Putamen (tissue), 1 donor: ENCODE measurements around the gene CALN1.

Experiments
- DNase-seq: peaks from one replicate; pipeline ENCODE4 v3.0.0-alpha.2; 2016; ENCODE audit warnings: low spot score

The CALN1 gene

DNA sequence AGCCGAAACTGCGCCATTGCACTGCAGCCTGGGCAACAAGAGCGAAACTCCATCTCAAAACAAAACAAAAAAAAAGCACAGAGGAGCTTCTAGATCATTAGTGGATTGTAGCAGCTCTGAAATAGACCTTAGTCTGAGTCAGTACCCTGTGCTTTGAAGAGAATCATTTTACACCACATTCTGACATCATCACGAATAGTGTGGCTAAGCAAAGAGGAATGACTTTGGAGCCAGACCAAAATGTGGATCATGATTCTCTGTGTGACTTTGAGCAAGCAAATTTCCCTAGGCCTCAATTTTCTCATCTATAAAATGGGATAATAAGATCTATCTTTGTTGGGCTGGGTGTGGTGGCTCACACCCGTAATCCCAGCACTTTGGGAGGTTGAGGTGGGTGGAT, 618.9 kb downstream of the CALN1 start:
- DNase-seq: no peak

DNA sequence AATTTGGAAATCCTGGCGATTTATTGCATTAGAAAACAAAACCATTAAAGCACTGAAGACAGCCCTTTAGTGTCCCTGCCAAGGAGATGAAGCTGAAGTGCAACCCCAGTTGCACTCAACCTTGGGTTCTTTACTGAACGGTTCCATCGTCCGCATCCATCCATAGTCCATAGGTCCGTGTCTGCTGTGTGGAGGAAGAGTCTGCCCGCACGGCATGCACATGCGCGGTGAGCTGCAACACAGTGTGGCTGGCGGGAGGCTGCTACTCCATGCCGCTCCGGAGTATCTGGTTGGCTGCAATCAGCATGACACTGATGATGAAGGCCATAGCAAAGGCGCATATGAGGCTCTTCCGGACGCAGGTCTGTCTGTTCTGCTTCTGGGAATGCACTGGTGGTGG, 624.6 kb downstream of the CALN1 start:
- no peak for DNase-seq

DNA sequence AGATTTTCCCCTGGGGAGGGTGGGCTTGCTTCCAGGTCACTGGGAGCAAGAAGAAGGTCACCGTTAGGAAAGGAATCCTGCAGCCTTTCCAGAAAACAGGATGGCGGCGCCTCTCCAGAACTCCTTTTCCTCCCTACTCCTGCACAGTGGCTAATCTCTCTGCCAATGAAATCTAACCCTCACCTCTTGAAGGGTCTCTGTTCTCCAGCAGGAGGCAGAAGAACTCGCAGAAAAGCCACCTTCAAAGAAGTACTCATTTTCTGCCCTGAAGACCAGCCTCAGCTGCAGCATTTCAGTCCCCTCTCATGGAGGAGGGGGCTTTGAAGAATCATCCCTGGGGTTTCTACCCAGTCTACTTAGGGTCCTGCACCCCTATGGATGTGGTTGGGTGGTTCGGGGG, 626.9 kb downstream of the CALN1 start:
- no peak for DNase-seq

DNA sequence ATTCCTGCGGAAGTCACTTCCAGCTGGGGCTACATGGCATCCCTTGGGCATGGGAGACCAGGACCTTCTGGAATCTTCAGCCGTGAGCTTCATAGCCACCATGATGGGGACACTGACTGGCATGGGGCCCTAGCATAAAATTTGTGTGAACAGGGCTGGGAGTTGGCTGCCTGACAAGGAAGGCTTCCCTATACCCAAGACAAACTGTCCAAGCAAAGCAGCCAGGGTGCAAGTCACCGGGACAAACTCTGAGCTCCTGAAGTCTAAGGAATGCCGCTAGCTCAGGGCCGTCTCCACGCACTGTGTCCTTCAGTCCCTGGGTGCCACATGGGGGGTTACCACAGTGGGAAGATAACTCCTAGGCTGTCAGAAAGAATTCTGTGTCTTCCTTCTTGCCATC, 627.4 kb downstream of the CALN1 start:
- no peak for DNase-seq

DNA sequence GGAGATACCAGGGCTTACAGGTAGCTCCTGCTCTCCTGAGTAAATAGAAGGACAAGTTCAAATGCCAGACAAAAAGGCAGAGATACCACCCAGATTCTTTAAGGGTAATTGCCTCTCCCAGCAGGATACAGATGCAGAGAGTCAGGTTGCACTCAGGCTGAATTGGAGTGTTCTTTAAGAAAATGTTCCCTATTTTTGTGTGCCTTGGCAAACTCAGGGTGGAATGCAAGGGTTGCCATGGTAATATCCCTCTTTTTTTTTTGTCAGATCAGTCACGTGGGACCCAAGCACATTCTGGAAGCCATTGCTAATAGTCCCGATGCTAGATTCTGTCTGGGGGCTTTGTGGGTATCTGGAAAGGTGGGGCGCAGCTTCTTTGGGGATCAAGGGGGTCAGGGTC, 628.0 kb downstream of the CALN1 start:
- peak; percentile 36 for DNase-seq

DNA sequence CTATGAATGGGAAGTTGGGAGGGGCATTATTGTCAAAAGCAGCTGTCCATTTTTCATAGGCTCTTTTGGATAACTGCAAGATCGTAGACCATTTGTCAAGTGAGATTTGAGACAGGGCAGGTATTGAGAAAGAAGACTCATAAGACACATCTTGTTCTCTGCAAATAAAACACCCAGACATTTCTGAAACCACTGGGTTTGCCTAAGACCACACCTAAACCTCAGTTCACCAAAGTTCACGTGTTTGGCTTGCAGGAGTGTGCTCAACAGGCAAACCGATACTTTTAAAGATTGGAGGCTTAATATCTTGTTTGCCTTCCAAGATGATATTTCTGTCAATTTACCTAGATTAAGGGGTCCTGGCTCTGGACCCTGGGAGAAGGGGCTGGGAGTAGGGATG, 628.4 kb downstream of the CALN1 start:
- no peak for DNase-seq

DNA sequence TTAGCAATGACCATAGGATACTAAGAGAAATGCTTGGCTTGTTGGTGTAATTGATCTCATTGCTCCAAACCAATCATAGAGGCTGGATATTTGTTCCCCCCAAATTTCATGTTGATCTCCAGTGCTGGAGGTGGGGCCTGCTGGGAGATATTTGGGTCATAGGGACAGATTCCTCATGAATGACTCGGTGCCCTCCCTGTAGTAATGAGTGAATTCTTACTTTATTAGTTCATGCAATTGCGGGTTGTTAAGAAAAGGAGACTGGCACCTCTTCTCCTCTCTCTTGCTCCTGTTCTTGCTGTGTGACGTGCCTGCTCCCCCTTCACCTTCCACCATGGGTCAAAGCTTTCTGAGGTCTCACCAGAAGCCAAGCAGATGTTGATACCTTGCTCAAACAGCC, 630.1 kb downstream of the CALN1 start:
- no peak for DNase-seq

DNA sequence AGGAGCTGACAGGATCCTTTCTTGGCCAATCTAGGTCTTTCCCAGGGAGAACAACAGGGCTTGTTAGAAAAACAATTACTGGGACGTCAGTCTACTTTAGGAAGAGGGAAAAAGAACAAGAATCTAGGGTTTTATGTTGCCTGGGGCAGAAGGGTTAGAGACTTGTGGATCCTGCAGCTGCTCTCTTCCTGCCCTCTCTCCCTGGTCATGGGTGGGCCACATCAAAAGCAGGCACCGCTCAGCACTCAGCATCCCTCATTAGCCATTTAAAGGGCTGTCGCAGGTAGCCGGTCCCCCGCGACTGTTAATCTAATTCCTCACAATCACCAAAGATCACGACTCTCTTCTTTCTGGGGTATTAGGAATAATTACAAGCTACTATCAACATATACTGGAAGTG, 631.9 kb downstream of the CALN1 start:
- no peak for DNase-seq

DNA sequence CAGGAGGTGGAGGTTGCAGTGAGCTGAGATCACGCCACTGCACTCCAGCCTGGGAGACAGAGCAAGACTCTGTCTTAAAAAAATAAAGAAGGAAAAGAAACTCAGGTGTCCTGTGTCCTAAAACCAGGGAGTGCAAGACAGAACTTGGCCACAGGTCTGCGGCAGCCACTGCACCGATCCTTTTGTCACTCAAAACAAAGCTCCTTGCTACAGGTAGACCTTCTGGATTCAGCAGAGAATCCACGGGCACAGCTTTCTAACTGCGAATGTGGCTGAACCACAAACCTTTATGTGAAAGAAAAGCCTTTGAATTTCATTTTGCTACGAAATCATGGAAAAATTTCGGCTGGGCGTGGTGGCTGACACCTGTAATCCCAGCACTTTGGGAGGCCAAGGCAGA, 634.9 kb downstream of the CALN1 start:
- no peak for DNase-seq

DNA sequence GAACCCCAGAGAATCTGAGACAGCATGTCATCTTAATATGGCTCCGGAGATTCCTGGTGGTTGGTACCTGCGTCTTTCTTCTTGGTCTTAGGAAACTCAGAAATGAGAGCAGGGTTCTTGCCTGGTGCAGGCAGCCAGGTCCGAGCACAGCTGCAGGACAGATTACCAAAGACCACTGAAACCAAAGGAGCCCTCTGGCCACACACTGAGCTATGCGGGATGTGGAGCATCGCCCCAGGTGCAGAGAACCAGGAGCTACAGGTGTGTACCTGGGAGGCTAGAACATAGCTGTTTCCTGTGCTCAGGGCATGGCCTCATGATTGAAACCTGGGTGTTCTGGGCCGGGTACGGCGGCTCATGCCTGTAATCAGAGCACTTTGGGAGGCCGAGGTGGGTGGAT, 635.4 kb downstream of the CALN1 start:
- no peak for DNase-seq

DNA sequence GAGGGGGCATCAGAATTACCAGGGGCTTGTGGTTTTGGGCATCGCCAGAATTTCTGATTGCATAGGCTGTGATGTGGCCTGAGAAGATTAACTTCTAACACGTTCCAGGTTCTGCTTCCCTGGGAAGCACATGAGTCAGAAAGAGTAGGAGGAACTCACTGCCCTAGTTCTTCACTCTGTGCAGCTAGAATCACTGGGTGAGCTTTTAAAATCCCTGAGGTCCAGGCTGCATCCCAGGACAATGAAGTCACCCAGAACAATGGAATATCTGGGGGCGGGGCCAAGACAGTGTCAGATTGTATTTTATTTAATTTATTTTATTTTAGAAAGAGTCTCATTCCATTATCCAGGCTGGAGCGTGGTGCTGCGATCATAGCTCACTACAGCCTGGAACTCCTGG, 636.5 kb downstream of the CALN1 start:
- DNase-seq: peak; percentile 26

DNA sequence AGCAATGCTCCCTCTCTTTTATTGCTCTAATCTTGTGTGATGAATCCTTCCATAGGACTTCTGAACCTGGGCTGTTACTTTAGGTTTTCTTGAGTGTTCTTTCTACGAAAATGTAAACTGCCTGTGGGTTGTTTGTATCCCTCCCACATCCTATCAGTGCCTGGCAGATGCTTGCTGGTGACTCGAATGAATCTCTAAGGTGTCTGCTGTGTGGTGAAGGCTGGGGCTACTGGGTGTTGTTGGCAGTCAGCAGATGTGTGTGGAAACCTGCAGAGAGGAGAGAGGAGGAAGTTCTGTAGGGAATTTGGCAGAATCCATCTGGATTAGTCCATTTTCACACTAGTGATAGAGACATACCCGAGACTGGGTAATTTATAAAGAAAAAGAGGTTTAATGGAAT, 639.4 kb downstream of the CALN1 start:
- no peak for DNase-seq

DNA sequence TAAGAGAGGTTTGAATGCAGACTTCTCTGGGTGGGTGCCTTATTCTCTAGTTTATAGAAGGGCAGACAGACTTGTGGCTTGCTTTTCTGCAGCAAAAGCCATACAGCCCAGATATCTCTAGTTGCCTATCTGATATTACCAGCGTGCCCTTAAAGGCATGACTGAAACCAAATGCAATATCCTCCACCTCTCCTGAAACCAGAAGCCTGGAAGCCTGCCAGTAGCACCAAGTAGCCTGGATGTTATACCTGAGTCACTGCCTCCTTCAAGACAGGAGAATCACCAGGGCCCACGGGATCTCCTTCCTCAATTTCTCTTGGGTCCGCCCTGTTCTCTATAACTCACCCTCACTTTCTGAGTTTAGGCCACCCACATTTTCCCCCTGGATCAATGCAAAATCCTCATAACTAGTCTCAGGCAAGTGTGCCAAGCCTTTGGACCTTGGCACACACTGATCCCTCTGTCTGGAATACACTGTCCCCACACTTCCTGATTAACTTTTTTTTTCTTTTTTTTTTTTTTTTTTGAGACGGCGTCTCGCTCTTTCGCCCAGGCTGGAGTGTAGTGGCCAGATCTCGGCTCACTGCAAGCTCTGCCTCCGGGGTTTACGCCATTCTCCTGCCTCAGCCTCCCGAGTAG, 641.8 kb downstream of the CALN1 start:
- no peak for DNase-seq

DNA sequence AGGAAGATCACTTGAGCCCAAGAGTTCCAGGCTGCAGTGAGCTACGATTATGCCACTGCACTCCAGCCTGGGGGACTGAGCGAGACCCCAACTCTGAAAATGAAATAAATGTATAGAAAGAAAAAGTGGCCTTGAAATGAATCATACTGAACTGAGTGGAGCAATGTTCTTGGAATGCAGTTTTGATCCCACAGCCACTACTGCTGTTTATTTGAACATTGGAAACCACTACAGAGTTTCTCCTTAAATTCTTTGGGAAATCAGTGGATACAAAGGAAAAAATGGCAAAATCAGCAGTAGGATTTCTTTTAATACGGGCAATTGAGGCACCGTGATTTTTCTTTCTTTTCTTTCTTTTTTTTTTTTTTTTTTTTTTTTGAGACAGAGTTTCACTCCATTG, 642.8 kb downstream of the CALN1 start:
- DNase-seq: no peak

DNA sequence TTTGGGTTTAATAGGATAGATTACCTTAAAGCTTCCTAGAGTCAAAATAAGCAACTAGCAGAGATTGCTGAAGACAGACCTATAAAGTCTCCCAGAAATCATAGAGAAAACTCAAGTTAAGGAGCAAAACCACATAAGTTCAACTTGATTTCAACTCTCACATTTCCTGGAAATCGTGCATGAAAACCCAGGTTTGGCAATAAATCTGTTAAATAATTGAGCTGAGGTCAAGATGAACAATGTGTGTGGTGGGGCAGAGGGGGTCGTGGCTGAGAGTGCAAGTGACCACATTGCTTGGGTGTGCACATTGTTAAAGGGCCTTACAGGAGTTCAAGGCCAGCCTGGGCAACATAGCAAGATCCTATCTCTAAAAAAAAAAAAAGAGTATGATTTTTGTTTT, 643.7 kb downstream of the CALN1 start:
- DNase-seq: no peak

DNA sequence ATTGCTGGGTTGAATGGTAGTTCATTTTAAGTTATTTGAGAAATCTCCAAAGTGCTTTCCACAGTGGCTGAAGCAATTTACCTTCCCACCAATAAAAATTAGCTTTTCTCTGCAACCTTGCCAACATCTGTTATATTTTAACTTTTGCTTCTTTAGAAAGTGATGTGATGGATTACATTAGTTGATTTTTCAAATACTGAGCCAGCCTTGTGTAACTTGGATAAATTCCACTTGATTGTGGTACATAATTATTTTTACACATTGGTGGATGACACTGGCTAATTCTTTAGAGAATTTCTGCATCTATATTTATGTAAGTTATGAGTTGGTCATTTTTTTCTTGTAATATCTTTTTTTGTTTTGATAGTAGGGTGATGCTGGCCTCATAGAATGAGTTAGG, 646.1 kb downstream of the CALN1 start:
- DNase-seq: no peak

DNA sequence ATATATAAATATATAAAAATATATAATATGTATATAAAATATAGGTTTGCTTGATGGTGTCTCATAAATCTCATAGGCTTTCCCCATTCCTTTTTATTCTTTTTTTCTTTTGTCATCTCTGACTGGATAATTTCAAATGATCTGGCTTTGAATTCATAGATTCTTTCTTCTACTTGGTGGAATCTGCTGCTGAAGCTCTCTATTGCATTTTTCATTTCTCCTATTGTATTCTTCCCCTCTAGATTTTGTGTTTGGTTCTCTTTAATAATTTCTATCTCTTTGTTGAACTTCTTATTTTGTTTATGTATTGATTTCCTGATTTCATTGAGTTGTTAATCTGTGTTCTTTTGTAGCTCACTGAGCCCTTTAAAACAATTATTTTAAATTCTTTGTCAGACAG, 650.8 kb downstream of the CALN1 start:
- no peak for DNase-seq

DNA sequence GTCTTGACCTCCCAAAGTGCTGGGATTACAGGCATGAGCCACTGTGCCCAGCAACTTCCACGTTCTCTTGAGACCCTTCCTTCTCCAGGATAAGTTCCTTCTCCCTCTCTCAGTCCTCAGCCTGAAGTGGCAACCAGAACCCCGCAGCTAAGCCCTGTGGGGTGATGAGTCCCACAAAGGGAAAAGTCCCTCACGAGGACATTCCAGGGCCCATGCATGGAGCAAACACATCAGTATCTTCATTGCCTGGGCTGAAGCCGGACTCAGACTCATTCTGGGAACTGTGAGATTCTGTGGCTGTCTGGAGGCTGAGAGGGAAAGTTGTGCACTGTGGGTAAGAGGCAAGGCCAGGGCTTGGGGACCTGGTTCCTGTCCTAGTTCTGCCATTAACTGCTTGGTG, 657.3 kb downstream of the CALN1 start:
- DNase-seq: no peak

DNA sequence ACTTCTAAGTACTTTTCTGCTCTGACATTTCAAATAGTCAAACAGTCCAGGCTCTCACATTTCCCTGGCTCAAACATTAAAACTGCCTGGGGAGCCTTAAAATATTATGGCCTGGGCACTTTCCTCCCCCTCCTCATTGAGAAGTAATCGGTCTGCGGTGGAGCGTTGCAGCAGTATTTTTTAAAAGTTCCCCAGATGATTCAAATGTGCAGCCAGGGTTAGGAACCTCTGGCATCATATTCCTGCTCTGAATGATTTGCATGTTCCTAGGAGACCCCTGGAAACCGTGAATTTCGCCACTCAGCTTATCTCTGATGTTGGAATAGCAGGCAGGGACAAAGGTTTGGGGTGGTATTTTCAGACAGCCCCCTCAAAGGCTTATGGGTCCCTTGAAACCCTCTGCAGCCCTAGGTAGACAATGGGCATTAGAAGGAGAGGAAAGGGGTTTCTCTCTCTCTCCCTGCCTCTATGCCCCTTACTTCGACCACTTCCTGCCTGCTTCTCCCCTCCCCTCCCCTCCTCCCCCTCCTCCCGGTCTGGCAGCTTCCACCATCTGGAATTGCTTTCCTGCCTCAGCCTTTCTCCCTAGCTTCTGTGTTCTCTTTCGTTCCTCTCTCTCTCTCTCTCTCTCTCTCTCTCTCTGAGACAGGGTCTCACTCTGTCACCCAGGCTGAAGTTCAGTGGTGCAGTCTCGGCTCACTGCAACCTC, 658.0 kb downstream of the CALN1 start:
- no peak for DNase-seq

DNA sequence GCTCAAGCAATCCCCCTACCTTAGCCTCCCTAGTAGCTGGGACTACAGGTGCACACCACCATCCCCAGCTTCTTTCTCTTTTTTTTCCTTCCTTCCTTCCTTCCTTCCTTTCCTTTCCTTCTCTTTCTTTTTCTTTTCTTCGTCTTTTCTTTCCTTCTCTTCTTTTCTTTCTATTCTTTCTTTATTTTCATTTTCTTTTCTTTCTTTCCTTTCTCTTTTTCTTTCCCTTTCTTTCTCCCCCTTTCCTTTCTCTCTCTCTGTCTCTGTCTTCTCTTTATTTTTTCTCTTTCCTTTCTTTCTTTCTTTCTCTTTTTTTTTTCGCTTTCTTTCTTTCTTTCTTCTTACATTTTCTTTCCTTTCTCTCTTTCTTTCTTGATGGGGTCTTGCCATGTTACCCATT, 658.9 kb downstream of the CALN1 start:
- no peak for DNase-seq

DNA sequence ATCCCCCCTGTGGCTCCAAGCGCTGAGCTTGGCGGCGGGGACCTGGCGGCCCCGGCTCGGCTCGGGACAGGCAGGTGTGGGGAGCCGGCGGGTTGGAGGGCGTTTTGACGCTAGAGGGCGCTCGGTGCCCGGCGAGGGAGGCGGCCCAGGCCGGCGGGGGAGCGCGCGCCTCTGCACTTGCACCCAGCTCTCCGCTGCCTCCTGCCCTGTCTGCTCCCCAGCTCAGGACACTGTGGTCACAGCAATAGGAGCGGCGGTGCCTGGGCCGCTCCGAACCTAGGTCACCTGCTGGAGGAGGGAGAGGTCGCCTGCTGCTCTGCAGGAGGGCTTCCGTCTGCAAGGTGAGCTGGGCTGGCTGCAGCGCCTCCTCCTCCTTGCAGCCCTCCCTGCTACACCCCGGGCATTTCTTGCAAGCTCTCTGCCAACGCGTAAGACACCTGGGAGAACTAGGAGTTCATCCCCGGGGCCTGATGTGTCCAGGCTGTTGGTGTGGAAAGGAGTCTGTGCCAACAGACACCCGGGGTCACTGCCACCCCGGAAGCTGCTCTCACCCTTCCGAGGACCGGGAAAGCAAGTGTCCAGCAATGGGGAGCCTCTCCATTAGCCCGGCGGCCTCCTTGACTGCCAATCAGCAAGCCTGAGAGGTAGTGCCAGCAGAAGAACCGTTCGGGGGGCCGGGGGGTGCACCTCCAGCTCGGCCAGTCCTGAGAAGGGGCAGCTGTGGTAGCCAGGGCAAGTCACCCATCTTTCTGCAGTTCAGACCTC, 659.8 kb downstream of the CALN1 start:
- no peak for DNase-seq

DNA sequence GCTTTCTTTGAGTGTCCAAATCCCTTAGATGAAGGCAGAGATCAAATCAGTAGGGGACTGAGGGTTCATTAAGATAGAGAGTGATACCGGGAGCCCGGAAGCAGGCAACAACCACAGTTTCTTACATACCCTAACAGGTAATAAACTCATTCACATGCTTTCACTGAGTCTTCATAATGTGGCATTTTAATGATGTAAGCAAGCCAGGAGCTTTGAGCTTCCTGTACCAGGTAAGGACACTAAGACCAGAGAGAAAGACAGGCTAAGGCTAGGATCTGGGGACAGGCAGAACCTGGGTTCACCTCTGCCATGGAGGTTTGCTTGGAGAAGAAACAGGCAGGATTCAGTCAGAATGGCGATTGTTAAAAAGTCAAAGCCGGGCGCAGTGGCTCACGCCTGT, 661.8 kb downstream of the CALN1 start:
- no peak for DNase-seq

DNA sequence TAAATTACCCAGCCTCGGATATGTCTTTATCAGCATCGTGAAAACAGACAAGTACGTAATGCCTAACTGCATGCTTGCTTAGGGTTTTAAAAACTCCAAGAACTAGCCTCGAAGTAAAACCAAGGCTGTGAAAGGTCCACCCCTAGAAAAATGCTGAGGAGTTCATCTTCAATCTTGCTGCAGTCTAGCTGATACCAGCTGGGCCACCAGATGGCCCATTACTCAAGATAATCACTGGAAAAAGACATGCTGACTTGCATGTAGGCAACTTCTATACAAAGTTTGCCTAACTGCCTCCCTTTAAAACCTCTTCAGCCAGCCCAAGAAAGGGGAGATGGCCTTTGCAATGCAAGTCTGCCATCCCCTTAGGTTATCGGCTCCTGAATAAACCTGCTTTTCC, 666.1 kb downstream of the CALN1 start:
- no peak for DNase-seq

DNA sequence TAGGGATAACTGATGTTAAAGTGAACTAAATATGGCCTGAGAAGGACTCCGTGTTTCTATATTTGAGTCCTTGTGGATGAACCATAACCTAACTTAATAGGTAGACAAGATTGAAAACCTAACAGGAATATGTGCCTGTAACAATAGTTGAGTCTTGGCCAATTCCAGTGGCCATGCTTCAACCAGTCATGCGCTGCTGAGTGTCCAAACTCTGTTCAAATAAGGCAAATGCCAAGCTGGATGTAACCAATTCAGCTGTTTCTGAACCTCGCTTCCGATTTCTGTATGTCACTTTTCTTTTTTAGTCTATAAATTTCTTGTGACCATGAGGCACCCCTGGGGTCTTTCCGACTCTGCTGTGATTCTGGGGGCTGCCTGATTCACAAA, 672.0 kb downstream of the CALN1 start:
- DNase-seq: no peak
